SK-N-SH treated with all-trans-retinoic acid at 6 μM for 48 hours (cell line): Measurements from ENCODE around the gene ANKRD11.

Experiments used
- ATAC-seq: fragments of 200-7000 bp; cut with Tn5 transposase; 3 replicates; pipeline ENCODE4 v1.9.1; 2020; ENCODE audit warnings: mild to moderate bottlenecking, moderate library complexity
- BACH2 ChIP-seq: fragments of 250-450 bp; sonication (Bioruptor Pico); IDR thresholded peaks from 2 replicates; pipeline ENCODE4 v1.9.0; 2021; ENCODE audit warnings: mild to moderate bottlenecking, borderline replicate concordance
- CREB5 ChIP-seq: fragments of 250-450 bp; sonication (Bioruptor Pico); IDR thresholded peaks from 2 replicates; pipeline ENCODE4 v1.5.1; 2020; ENCODE audit warnings: low read depth, mild to moderate bottlenecking, moderate library complexity
- CSDC2 ChIP-seq: fragments of 250-450 bp; sonication (Bioruptor Pico); IDR thresholded peaks from 2 replicates; pipeline ENCODE4 v1.5.0; 2020; ENCODE audit warnings: mild to moderate bottlenecking, moderate library complexity
- GLIS3 ChIP-seq: fragments of 250-450 bp; sonication (Bioruptor Pico); IDR thresholded peaks from 2 replicates; pipeline ENCODE4 v1.5.0; 2020; ENCODE audit warnings: mild to moderate bottlenecking, moderate library complexity
- ISL1 ChIP-seq: fragments of 250-450 bp; sonication (Bioruptor Pico); IDR thresholded peaks from 2 replicates; pipeline ENCODE4 v2.1.2; 2022; ENCODE audit warnings: mild to moderate bottlenecking, moderate library complexity
- OSR1 ChIP-seq: fragments of 250-450 bp; sonication (Bioruptor Pico); IDR thresholded peaks from 2 replicates; pipeline ENCODE4 v1.8.0; 2022; ENCODE audit warnings: moderate library complexity, mild to moderate bottlenecking, inconsistent platforms
- PATZ1 ChIP-seq: fragments of 250-450 bp; sonication (Bioruptor Pico); IDR thresholded peaks from 2 replicates; pipeline ENCODE4 v1.8.0; 2020; ENCODE audit warnings: mild to moderate bottlenecking, moderate library complexity, borderline replicate concordance
- POU6F1 ChIP-seq: fragments of 250-450 bp; sonication (Bioruptor Pico); IDR thresholded peaks from 2 replicates; pipeline ENCODE4 v1.8.0; 2021; ENCODE audit warnings: low read depth, mild to moderate bottlenecking, moderate library complexity, borderline replicate concordance
- PPARA ChIP-seq: fragments of 250-450 bp; sonication (Bioruptor Pico); IDR thresholded peaks from 2 replicates; pipeline ENCODE4 v1.5.0; 2020; ENCODE audit warnings: mild to moderate bottlenecking, borderline replicate concordance
- SNAI2 ChIP-seq: fragments of 250-450 bp; sonication (Bioruptor Pico); IDR thresholded peaks from 2 replicates; pipeline ENCODE4 v1.5.0; 2020; ENCODE audit warnings: mild to moderate bottlenecking, moderate library complexity
- TCF4 ChIP-seq: fragments of 250-450 bp; sonication (Bioruptor Pico); IDR thresholded peaks from 2 replicates; pipeline ENCODE4 v1.8.0; 2021; ENCODE audit warnings: mild to moderate bottlenecking, moderate library complexity, borderline replicate concordance
- TOX ChIP-seq: fragments of 250-450 bp; sonication (Bioruptor Pico); IDR thresholded peaks from 2 replicates; pipeline ENCODE4 v1.8.0; 2021; ENCODE audit warnings: mild to moderate bottlenecking, moderate library complexity, borderline replicate concordance
- ZC3H10 ChIP-seq: fragments of 250-450 bp; sonication (Bioruptor Pico); IDR thresholded peaks from 2 replicates; pipeline ENCODE4 v1.5.1; 2021; ENCODE audit warnings: mild to moderate bottlenecking, moderate library complexity
- ZFP3 ChIP-seq: fragments of 250-450 bp; sonication (Bioruptor Pico); IDR thresholded peaks from 2 replicates; pipeline ENCODE4 v1.5.0; 2020; ENCODE audit warnings: mild to moderate bottlenecking, moderate library complexity
- ZFP30 ChIP-seq: fragments of 450-650 bp; formaldehyde crosslinking; IDR thresholded peaks from 2 replicates; pipeline ENCODE4 v1.5.0; 2022; ENCODE audit warnings: mild to moderate bottlenecking, moderate library complexity
- ZNF70 ChIP-seq: fragments of 450-650 bp; formaldehyde crosslinking; IDR thresholded peaks from 2 replicates; pipeline ENCODE4 v1.5.0; 2020; ENCODE audit warnings: mild to moderate bottlenecking, moderate library complexity
- ZNF8 ChIP-seq: fragments of 450-650 bp; formaldehyde crosslinking; IDR thresholded peaks from 2 replicates; pipeline ENCODE4 v1.5.0; 2020; ENCODE audit warnings: mild to moderate bottlenecking, moderate library complexity

Gene ANKRD11

GRCh38 chr16:89534252-89534756 is 43.9 kb upstream of the ANKRD11 start:
- TF ChIP-seq SNAI2 (no peak), CREB5 (CRISPR knock-in tag) (no peak), TOX (CRISPR knock-in tag) (no peak), POU6F1 (CRISPR knock-in tag) (no peak)
- ATAC-seq: no peak

GRCh38 chr16:89531821-89532526 is 41.6 kb upstream of the ANKRD11 start:
- no peak for TF ChIP-seq PATZ1 (CRISPR knock-in tag)
- TF ChIP-seq PPARA (CRISPR knock-in tag): no peak
- TF ChIP-seq CSDC2 (CRISPR knock-in tag): no peak
- TF ChIP-seq ZC3H10: no peak
- no peak for TF ChIP-seq ZNF70 (CRISPR knock-in tag)
- ATAC-seq: no peak

- TF ChIP-seq ZC3H10: no peak
- no peak for ATAC-seq
Observed at GRCh38 chr16:89530401-89531381, 40.3 kb upstream of the ANKRD11 start.

GRCh38 chr16:89529097-89529496 is 38.7 kb upstream of the ANKRD11 start:
- ATAC-seq: no peak
- no peak for TF ChIP-seq POU6F1 (CRISPR knock-in tag)
- no peak for TF ChIP-seq ZFP30 (CRISPR knock-in tag)
- TF ChIP-seq ZNF70 (CRISPR knock-in tag): no peak
- no peak for TF ChIP-seq ISL1 (CRISPR knock-in tag)
- TF ChIP-seq PPARA (CRISPR knock-in tag): no peak
- no peak for TF ChIP-seq OSR1 (CRISPR knock-in tag)
- no peak for TF ChIP-seq ZFP3 (CRISPR knock-in tag)

GRCh38 chr16:89525146-89525913 is 35.0 kb upstream of the ANKRD11 start:
- no peak for ATAC-seq
- TF ChIP-seq CSDC2 (CRISPR knock-in tag) (no peak), BACH2 (CRISPR knock-in tag) (no peak), ZNF8 (CRISPR knock-in tag) (no peak), SNAI2 (no peak), CREB5 (CRISPR knock-in tag) (no peak), GLIS3 (CRISPR knock-in tag) (no peak), OSR1 (CRISPR knock-in tag) (no peak), TCF4 (CRISPR knock-in tag) (no peak), ZFP3 (CRISPR knock-in tag) (no peak), POU6F1 (CRISPR knock-in tag) (no peak), ZC3H10 (no peak)
